HG03432 (cell line): ENCODE data around the gene SCRN1.
"Not testable (repeated sequence)": the region's sequence is repeated elsewhere in the genome, so short reads cannot be mapped to it uniquely, and the experiment has no call there.

Source experiments
- ATAC-seq: cut with Tn5 transposase; IDR thresholded peaks from one replicate; pipeline ENCODE4 v1.9.1; 2021; ENCODE audit warnings: mild to moderate bottlenecking, moderate library complexity; ENCODE audit not compliant: unreplicated experiment

Gene SCRN1

DNA sequence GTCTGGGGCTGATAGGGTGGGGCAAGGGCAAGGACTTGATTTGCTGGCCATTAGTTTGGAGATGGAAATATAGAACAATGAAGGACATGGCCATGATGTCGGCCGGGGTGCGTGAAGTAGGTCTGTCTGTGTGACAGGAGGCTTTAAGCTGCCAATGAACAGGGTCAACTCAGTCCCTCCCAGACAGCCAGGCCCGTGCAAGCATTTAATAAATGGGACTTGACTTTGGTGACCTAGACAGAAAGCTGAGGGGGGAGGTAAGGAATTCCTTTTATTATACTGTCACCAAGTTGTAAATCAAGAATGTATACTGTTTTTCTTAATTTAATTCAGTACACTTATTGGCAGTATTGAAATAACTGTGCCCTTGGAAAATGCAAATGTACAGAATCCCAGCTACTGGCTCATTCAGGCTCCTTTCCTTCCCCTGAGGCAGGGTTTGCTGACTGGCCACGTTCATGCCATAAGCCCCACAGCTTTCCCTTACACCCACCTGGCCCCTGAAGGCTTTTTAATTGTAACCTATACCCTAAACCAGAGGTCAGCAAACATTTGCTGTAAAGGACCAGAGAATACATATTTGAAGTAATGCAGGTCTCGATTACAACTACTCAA is 96.1 kb downstream of the SCRN1 start:
- ATAC-seq = no peak

DNA sequence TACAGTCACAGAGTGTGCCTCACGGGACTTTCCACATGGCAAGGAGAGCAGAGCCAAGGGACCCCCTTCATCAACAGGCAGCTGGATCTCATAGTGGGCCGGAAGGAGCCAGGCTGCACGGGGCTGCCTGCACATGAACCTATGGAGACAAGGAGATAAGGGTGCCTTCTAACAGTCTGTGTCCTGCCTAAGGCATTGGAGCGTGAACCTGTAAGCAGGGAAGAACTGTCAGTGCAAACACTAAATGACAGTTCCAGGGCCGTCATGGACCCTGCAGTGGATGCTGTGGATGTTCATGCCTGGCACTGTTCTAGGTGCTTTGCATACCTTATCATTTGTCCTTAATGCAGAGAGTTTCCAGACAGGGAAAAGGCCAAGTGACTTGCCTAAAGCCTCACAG is 97.4 kb downstream of the SCRN1 start:
- no peak for ATAC-seq

DNA sequence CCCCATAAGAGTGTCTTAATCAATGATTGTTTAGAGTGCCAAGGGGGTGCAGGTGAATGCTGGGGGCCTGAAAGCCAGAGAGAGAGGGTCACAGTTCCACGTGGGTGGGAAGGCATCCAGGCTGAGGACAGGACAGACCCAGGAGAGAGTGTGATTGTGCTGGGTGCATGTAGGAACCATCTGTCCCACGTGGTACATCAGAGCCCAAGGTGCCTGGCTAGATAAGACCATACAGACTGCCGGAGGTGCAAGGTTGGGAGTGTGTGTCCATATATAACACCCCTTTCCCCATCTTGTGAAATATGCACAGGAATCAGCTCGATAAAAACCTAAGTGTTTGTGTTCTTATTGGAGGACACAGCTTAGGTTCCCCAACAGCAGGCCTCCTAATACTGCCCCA is 97.8 kb downstream of the SCRN1 start:
- no peak for ATAC-seq

DNA sequence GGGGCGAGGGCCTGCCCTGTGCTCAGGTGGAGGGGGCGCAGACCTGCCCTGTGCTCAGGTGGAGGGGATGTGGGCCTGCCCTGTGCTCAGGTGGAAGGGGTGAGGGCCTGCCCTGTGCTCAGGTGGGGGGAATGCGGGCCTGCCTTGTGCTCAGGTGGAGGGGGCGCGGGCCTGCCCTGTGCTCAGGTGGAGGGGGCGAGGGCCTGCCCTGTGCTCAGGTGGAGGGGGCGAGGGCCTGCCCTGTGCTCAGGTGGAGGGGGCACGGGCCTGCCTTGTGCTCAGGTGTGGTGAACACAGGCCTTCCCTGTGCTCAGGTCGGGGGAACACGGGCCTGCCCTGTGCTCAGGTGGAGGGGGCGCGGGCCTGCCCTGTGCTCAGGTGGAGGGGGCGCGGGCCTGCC is 98.8 kb downstream of the SCRN1 start:
- ATAC-seq = not testable (repeated sequence)

DNA sequence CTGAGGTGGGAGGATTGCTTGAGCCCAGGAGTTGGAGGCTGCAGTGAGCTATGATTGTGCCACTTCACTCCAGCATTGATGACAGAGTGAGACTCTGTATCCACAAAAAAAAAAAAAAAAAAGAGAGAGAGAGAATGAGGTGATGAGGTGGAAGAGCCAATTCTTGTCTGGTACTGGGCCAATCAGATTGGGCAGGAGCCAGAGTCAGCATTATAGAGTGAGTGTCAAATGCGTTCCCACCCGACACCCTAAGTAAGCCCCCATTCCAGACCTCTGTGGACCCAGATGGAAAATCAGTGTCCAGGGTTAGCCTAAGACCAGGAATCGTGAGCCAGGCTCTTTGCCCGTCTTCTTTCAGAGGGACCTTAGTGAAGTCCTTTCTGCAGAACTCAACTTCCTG is 99.3 kb downstream of the SCRN1 start:
- no peak for ATAC-seq

DNA sequence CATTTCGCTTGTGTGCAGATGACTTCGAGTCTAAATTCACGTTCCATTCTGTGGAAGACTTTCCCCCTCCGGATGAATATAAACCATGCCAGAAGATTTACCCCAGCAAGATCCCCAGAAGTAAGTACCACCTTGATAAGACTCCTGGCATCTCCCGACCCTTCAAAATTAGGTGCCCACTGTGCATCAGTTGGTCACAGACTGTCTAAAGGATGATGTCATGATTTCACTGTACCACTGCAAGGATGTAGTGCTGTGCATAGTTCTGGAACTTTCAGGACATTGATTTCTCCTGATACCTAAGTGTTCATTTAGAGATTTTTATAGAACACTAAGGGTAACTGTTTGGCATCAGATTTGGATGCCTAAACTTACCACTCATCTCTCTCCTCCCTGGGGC is 100.3 kb downstream of the SCRN1 start:
- ATAC-seq = no peak

DNA sequence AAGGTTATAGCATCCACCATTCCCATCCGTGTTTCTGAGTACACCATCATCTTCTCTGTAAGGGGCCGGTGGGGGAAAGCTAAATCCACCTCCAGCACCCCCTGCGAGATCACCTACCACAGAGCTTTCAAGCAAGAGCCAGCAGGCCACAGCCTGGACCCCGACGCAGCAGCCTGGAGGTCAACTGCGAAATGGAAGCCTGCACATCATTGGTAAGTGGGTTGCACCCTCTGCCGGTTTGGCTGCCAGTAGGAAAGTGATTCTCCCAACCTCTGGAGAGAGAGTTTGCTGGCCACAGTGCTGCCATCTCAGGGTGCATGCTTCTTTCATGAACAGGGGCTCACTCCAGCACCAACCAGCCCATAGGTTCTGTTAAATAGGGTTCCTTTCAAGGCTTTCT is 101.6 kb downstream of the SCRN1 start:
- no peak for ATAC-seq

DNA sequence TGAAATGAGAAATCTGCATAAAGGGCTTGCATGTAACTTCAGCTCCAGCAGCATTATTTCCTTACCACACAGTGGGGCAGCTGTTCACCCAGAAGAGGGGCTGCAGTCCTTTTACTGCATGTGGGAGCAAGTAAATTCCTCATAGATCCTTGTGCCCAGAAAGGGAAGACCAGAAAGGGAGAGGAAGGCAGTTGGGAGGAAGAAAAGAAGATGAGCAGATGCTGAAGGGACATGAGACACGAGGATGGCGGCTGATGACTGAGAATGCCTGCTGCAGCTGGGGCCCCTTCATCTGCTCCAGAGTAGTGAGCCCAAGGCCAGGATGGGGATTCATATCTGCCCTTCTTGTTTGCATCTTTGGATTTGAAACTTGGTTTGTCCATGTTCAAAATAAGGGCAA is 102.8 kb downstream of the SCRN1 start:
- no peak for ATAC-seq

DNA sequence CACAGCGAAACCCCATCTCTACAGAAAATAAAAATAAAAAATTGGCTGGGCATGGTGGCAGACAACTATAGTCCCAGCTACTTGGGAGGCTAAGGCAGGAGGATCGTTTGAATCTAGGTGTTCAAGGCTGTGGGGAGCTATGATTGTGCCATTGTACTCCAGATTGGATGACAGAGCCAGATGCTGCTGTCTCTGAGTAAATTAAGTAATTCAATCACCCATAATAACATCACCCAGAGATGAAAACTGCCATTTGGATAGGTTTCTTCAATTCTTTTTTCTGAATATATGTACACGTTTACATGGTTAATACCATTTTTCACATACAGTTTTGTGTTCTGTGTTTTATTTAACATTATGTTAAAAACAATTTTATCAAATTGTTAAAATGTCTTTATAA is 104.0 kb downstream of the SCRN1 start:
- no peak for ATAC-seq

DNA sequence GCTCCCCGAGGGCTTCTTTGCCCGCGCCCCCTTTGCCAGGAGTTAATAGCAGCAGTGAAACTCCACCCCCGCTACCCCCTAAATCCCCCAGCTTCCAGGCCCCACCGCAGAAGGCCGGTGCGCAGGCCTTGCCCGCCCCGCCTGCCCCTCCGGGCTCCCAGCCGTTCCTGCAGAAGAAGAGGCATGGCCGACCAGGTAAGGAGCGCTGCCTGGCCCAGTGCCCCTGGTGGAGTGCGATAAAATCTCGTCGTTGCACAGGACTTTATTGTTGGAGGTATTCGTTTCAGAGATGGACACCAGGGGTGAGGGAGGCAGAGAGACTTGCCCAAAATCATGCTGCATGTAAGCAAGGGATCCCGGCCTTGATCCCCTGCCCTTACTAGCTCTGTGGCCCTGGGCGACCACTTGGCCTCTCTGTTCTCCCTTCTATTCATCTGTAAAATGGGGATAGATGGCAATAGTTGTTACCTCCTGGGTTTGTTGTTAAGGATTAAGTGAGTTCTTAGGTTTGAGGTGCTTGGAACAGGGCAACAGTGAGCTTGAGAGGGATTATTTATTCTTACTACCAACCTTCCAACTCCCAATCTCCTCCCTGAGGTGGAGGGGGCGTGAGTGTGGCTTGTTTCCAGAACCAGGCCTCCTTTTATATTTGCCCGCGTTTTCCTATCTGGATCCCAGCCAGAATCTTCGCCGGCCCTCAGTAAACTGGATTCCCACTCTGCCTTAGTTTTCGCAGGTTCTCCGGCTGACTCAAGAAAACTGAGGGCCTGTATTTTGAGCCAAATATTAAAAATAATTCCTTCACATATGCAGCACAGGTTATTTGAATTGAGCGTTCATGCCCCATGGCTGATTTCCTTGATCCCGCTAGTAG is 105.0 kb downstream of the SCRN1 start:
- no peak for ATAC-seq

DNA sequence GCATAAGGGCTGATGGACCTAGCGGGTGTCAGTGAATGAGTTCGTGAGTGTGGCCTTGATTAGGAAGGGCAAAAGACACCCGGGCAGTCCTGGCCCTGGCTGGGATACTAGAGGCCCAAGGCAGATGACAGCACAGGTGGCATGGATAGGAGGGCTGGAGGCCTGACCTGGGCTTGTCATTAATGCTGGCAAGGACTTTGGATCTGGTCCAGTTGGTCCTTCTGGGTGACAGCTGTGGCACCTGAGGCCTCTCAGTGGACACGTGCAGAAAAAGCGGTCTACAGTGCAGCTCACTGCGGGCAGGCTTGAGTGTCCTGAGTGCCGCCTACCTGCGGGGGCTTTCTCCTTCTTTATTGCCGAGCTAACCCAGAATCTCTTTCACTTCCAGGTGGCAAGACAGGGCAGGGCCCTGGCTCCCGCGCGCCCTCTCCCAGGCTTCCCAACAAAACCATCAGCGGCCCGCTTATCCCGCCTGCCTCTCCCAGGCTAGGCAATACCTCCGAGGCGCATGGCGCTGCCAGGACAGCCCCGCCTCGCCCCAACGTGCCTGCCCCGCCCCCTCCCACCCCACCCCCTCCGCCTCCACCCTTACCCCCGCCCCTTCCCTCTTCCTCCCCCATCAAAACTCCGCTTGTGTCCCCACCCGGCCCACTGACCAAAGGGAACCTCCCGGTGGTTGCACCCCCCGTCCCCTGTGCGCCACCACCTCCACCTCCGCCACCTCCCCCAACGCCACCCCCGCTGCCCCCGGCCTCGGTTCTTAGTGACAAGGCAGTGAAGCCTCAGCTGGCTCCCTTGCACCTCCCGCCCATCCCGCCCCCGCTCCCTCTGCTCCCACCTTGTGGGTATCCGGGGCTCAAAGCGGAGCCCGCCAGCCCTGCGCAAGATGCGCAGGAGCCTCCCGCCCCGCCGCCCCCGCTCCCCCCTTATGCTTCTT is 105.9 kb downstream of the SCRN1 start:
- ATAC-seq = no peak

DNA sequence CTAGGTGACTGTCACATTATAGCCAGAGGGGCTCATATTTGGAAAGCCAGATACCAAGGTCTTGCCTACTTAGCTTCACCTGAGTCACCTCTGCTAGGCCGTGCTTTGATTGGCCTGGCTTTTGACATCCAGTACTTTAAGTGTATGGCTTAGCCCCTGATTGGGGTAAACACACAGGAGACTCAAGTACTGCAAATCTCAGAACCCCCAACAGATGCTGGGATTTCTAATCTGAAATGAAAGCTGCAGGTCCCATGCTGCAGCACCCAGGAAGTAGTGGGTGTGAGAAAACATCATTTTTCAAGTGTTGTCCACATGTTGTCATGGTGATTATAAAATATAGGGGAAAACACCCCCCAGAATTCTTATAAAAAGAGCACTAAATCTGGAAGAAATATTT is 107.1 kb downstream of the SCRN1 start:
- ATAC-seq = no peak

DNA sequence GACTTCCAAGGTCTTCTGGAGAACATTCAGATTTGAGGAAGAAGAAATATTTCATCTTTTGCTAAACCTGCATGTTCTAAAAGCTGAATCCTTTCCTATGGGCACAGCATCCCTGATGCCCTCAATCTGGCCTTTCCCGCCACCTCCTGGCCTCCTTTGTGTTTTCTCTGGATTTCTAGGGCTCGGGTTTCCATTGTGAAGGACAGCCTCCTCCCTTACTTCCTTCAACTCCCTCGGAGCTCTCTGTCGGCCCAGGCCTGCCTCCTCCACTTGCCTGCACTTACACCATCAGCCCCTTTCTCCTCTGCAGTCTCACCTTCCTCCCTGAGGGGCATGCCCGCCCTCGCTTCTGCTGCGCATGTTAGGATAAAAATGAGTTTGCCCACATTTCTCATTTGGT is 107.9 kb downstream of the SCRN1 start:
- no peak for ATAC-seq

DNA sequence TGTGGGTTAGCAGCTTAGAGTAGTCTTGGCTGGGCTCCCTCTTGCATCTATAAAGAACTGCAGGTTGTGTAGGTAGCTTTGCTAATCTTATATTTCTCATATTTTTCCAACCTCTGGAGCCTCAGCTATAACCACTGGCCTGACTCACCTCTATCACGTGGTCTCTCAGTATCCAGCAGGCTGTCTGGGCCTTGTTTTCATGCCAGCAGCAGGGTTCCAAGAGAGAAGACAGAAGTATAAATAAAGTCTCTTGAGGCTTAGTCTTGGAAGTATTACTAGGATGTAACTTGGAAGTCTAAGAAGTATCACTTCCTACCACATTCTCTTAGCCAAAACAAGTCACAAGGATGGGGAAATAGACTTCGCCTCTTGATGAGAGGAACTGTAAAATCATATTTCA is 110.0 kb downstream of the SCRN1 start:
- no peak for ATAC-seq

DNA sequence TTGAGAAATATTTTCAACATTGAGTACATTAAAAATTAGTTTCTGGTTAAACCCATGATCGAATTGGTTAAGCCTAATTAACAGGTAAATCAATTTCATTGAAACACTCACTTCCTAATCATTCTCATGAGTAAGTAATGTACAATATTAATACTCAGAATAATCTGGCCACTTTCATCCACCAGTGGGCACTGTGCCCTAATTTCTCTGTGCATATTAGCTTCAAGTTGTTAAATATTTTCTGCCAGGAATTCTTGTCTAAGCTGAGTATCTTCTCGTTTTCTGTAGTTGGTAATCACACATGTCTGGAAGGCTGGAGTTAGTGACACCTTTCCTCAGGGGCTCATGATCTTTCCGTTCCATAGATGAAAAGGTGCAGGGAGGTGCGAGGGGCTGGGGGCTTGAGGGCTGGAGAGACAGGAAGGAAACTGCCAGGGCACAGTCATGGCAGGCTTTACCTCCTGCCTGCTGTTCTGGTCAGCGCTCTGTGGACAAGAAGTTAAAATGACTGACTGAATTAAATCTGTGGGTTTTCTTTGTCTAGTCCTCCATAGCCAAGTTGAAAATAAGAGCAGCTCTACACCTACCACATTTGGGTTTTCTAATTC is 111.4 kb downstream of the SCRN1 start:
- no peak for ATAC-seq

DNA sequence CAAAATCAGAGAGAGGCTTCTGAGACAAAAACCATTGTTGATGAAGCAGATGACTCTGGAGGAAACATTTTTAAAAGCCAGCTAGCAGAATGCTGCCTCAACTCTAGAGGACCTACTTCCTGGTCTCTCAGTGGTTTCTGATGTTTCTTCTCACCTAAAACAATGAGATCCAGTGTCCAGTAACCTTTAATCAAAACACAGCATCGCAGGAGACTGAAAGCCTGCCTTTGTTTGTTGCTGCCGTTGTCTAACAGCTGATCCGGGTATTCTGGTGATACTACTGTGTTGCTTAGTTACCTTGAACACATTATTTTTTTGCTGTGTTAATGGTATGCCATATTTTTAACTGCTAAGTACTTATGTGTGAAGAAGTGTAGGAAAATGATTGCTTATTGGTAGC is 112.4 kb downstream of the SCRN1 start:
- ATAC-seq = no peak

DNA sequence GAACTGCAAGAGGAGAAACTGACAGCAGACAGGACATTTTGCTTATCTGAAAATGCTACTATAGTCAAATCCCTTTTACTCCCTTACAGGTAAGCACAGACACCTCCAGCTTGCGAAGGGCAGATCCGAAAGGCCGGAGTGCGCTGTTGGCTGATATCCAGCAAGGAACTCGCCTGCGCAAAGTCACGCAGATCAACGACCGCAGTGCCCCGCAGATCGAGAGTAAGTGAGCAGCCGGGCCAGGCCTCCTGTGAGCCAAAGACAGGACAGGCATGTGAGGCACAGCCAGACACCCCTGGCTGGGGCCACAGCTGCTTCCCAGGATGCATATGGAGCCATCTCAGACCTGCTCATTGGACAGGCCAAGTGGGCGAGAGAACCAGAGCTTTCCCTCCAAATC is 113.9 kb downstream of the SCRN1 start:
- no peak for ATAC-seq

DNA sequence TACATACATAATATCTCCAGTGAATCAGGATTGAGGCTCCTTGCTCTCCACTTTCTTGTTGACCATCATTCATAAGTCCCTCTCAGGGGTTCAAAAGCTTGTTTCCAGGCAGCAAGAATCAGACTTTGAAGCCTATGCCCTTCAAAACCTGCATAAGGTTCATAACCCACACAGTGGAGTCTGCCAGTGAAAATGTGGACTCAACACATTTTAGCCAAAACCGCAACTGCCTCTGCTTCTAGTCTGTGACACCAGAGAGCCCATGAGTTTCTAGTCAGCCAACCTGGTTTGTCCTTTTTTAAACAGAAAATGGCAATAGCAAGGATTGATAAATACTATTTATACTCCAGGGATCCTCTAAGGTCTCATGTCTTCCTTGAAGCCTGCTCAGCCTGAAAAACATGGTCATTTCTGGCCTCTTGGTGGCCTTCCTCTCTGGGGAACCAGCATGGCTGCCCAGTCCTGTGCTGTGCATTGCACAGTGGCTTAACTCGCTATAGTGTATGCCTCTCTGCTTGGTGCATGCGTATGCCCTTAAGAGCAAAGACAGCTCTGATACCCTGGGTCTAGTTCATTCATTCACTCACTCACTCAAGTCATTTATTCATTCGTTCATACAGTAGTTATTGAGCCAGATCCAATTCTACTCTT is 115.8 kb downstream of the SCRN1 start:
- no peak for ATAC-seq

DNA sequence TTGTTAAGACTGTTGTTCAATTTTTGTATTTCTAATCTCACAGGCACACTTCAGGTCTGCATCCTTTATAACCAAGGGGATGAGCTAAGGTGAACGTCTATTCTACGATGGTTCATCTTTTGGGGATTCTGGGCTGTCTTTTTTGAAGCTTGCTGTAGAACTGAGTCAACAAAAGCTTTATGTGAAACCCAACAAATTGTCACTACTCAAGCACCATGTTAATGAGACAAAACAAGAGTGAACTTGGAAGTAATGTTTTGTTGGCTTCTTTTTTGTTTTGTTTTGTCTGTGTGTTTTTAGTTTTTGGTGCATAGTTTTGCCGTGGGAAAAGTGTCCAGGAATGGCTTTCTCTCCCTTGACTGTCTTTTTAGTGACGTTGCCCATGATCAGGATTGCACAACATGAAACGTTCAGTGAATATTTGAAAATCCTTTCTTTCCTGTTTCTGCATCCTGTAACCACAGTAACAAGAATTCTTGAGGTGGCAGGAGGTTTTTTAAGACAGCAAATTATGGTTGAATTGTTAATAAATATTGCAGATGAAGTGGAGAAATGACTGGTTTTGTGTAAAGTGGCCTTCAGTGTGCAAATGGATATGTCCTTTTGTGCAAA is 117.7 kb downstream of the SCRN1 start:
- no peak for ATAC-seq
